Measurements from ENCODE around the gene LCN9. TPM values are rescaled to one million over a fixed set of nuclear protein-coding genes. Genes with fewer than 3 reads are reported as not detected.

The LCN9 gene
- total RNA-seq, 1 experiment from 2014 or later: not detected

DNA sequence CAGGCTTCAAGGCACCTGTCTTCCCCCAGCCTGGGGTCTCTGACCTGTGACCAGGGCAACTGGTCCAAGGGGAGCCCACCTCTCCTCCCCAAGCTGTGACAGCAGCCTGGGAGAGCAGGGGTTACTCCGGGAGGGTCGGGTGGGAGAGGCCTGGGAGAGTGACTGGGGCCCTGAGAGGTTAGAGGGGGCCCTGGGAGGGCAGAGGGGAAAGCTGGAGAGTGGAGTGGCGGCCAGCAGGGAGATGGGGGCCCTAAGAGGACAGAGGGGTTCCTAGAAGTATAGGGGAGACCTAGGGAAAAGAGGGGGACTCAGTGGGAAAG is 302 bp downstream of the LCN9 start:
- CTCF ChIA-PET: no interaction called here
- no peaks in the 10 kb centered on the region for H3K27me3 ChIP-seq (ENCODE audit: control insufficient read depth, insufficient read depth, low read length)
- H3K27ac ChIP-seq (ENCODE audit: low read length): no peak overlapping the region
- TF ChIP-seq, protein P1, sequence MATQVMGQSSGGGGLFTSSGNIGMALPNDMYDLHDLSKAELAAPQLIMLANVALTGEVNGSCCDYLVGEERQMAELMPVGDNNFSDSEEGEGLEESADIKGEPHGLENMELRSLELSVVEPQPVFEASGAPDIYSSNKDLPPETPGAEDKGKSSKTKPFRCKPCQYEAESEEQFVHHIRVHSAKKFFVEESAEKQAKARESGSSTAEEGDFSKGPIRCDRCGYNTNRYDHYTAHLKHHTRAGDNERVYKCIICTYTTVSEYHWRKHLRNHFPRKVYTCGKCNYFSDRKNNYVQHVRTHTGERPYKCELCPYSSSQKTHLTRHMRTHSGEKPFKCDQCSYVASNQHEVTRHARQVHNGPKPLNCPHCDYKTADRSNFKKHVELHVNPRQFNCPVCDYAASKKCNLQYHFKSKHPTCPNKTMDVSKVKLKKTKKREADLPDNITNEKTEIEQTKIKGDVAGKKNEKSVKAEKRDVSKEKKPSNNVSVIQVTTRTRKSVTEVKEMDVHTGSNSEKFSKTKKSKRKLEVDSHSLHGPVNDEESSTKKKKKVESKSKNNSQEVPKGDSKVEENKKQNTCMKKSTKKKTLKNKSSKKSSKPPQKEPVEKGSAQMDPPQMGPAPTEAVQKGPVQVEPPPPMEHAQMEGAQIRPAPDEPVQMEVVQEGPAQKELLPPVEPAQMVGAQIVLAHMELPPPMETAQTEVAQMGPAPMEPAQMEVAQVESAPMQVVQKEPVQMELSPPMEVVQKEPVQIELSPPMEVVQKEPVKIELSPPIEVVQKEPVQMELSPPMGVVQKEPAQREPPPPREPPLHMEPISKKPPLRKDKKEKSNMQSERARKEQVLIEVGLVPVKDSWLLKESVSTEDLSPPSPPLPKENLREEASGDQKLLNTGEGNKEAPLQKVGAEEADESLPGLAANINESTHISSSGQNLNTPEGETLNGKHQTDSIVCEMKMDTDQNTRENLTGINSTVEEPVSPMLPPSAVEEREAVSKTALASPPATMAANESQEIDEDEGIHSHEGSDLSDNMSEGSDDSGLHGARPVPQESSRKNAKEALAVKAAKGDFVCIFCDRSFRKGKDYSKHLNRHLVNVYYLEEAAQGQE (IDR thresholded peaks at IDR 0.05; ENCODE audit: insufficient read depth in 1 of 2, low read depth in 2 of 2, low read length in 1 of 2): no peak
- TF ChIP-seq TCF7L2 (IDR thresholded peaks at IDR 0.05; ENCODE audit: low read depth, low read length) (no peak), POLR2AphosphoS5 (IDR thresholded peaks at IDR 0.05; ENCODE audit: low read depth, low read length) (no peak), SIN3A (IDR thresholded peaks at IDR 0.05; ENCODE audit: borderline replicate concordance, insufficient read depth, low read depth, low read length) (no peak), CTCF (IDR thresholded peaks at IDR 0.05) (no peak)
- ATAC-seq (no peak), DNase-seq (ENCODE audit: low read depth, low spot score) (no peak)
- H3K9me3 ChIP-seq (ENCODE audit: control insufficient read depth, insufficient read depth, low read depth, low read length): no peaks in the 10 kb centered on the region
- BruUV-seq (replicated peaks): no TSS peak
- intact Hi-C loops (cut with micrococcal nuclease; ENCODE audit: unreplicated experiment) (no loop called here), in situ Hi-C loops (cut with HindIII; ENCODE audit: low pct_unique_long_range_greater_than_20kb, low sequenced_read_pairs) (no loop called here)
- POLR2A ChIA-PET: no interaction called here
- no peak overlapping the region for H3K4me3 ChIP-seq (ENCODE audit: low read depth in 2 of 2, low read length in 2 of 2)
- H3K36me3 ChIP-seq (ENCODE audit: control insufficient read depth, insufficient read depth, low read length): no peaks in the 10 kb centered on the region
- no peaks in the 10 kb centered on the region for H3K4me1 ChIP-seq (ENCODE audit: control insufficient read depth, insufficient read depth, low read length)

- POLR2A ChIA-PET: no interaction called here
- intact Hi-C loops (cut with micrococcal nuclease; ENCODE audit: unreplicated experiment): no loop called here
- DNase-seq (ENCODE audit: low read depth, low spot score) (no peak), ATAC-seq (no peak)
- no peak overlapping the region for H3K27ac ChIP-seq (ENCODE audit: low read length)
- in situ Hi-C loops (cut with HindIII; ENCODE audit: low pct_unique_long_range_greater_than_20kb, low sequenced_read_pairs): no loop called here
- H3K27me3 ChIP-seq (ENCODE audit: control insufficient read depth, insufficient read depth, low read length): no peaks in the 10 kb centered on the region
- BruUV-seq (replicated peaks): no TSS peak
- H3K4me1 ChIP-seq (ENCODE audit: control insufficient read depth, insufficient read depth, low read length): no peaks in the 10 kb centered on the region
- TF ChIP-seq CTCF (IDR thresholded peaks at IDR 0.05): no peak
- no peak for TF ChIP-seq POLR2AphosphoS5 (IDR thresholded peaks at IDR 0.05; ENCODE audit: low read depth, low read length)
- no peak for TF ChIP-seq SIN3A (IDR thresholded peaks at IDR 0.05; ENCODE audit: borderline replicate concordance, insufficient read depth, low read depth, low read length)
- TF ChIP-seq TCF7L2 (IDR thresholded peaks at IDR 0.05; ENCODE audit: low read depth, low read length): no peak
- no peaks in the 10 kb centered on the region for H3K9me3 ChIP-seq (ENCODE audit: control insufficient read depth, insufficient read depth, low read depth, low read length)
- CTCF ChIA-PET: no interaction called here
- H3K36me3 ChIP-seq (ENCODE audit: control insufficient read depth, insufficient read depth, low read length): no peaks in the 10 kb centered on the region
- no peak overlapping the region for H3K4me3 ChIP-seq (ENCODE audit: low read depth in 2 of 2, low read length in 2 of 2)
These were observed 748 bp downstream of the LCN9 start for GRCh38 chr9:135663857-135664256.

GRCh38 chr9:135664266-135664665 is 1.2 kb downstream of the LCN9 start:
- no peaks in the 10 kb centered on the region for H3K4me1 ChIP-seq (ENCODE audit: control insufficient read depth, insufficient read depth, low read length)
- no peaks in the 10 kb centered on the region for H3K27me3 ChIP-seq (ENCODE audit: control insufficient read depth, insufficient read depth, low read length)
- TF ChIP-seq CTCF (IDR thresholded peaks at IDR 0.05): no peak
- TF ChIP-seq, protein P1 (IDR thresholded peaks at IDR 0.05; ENCODE audit: insufficient read depth in 1 of 2, low read depth in 2 of 2, low read length in 1 of 2): no peak
- DNase-seq (ENCODE audit: low read depth, low spot score) (no peak), ATAC-seq (no peak)
- H3K9me3 ChIP-seq (ENCODE audit: control insufficient read depth, insufficient read depth, low read depth, low read length): no peaks in the 10 kb centered on the region
- CTCF ChIA-PET: no interaction called here
- POLR2A ChIA-PET: no interaction called here
- no peaks in the 10 kb centered on the region for H3K36me3 ChIP-seq (ENCODE audit: control insufficient read depth, insufficient read depth, low read length)
- BruUV-seq (replicated peaks): no TSS peak
- no peak overlapping the region for H3K27ac ChIP-seq (ENCODE audit: low read length)
- in situ Hi-C loops (cut with HindIII; ENCODE audit: low pct_unique_long_range_greater_than_20kb, low sequenced_read_pairs): no loop called here
- intact Hi-C loops (cut with micrococcal nuclease; ENCODE audit: unreplicated experiment): no loop called here
- H3K4me3 ChIP-seq (ENCODE audit: low read depth in 2 of 2, low read length in 2 of 2): no peak overlapping the region

All from Panc1 (cell line).